Activated naive CD8-positive, alpha-beta T cell (primary cell): ENCODE results near the gene ZNF516.

Experiments
- H3K27ac Mint-ChIP-seq: one replicate; pipeline ENCODE4 v1.8.0; 2021; ENCODE audit warnings: mixed read lengths
- H3K27me3 Mint-ChIP-seq: one replicate; pipeline ENCODE4 v1.8.0; 2021; ENCODE audit warnings: mixed read lengths
- H3K36me3 Mint-ChIP-seq: one replicate; pipeline ENCODE4 v1.8.0; 2021; ENCODE audit warnings: mixed read lengths
- H3K4me1 Mint-ChIP-seq: one replicate; pipeline ENCODE4 v1.8.0; 2021; ENCODE audit warnings: low read depth, mixed read lengths
- H3K4me3 Mint-ChIP-seq: one replicate; pipeline ENCODE4 v1.8.0; 2021; ENCODE audit warnings: mild to moderate bottlenecking, mixed read lengths
- H3K9me3 Mint-ChIP-seq: one replicate; pipeline ENCODE4 v1.8.0; 2021; ENCODE audit warnings: low read depth, mixed read lengths

The ZNF516 gene

GRCh38 chr18:76338088-76338487, 157.0 kb downstream of the ZNF516 start:
- no peak overlapping the region for H3K27ac Mint-ChIP-seq
- no peaks in the 10 kb centered on the region for H3K9me3 Mint-ChIP-seq
- no peaks in the 10 kb centered on the region for H3K4me1 Mint-ChIP-seq
- H3K36me3 Mint-ChIP-seq, result peaks cover 3% of the 10 kb centered on the region
- H3K27me3 Mint-ChIP-seq, result no peaks in the 10 kb centered on the region
- no peak overlapping the region for H3K4me3 Mint-ChIP-seq

GRCh38 chr18:76335859-76336640, 159.0 kb downstream of the ZNF516 start:
- Mint-ChIP-seq H3K27ac (no peak overlapping the region), H3K9me3 (no peaks in the 10 kb centered on the region), H3K4me3 (no peak overlapping the region), H3K36me3 (peaks cover 7% of the 10 kb centered on the region), H3K27me3 (no peaks in the 10 kb centered on the region), H3K4me1 (no peaks in the 10 kb centered on the region)

GRCh38 chr18:76328140-76328539, 166.9 kb downstream of the ZNF516 start:
- H3K36me3 Mint-ChIP-seq, result peaks cover 20% of the 10 kb centered on the region
- H3K27ac Mint-ChIP-seq, result no peak overlapping the region
- H3K9me3 Mint-ChIP-seq, result peaks cover 17% of the 10 kb centered on the region
- H3K4me3 Mint-ChIP-seq, result no peak overlapping the region
- H3K4me1 Mint-ChIP-seq, result no peaks in the 10 kb centered on the region
- H3K27me3 Mint-ChIP-seq, result peaks cover 2% of the 10 kb centered on the region

- peaks cover 2% of the 10 kb centered on the region for H3K36me3 Mint-ChIP-seq
- no peaks in the 10 kb centered on the region for H3K4me1 Mint-ChIP-seq
- no peak overlapping the region for H3K4me3 Mint-ChIP-seq
- peaks cover 4% of the 10 kb centered on the region for H3K27me3 Mint-ChIP-seq
- H3K27ac Mint-ChIP-seq, result no peak overlapping the region
- no peaks in the 10 kb centered on the region for H3K9me3 Mint-ChIP-seq
These were observed 171.2 kb downstream of the ZNF516 start for GRCh38 chr18:76323891-76324290.

GRCh38 chr18:76322686-76323085, 172.4 kb downstream of the ZNF516 start:
- H3K4me1 Mint-ChIP-seq, result no peaks in the 10 kb centered on the region
- H3K27ac Mint-ChIP-seq, result no peak overlapping the region
- H3K9me3 Mint-ChIP-seq, result no peaks in the 10 kb centered on the region
- no peak overlapping the region for H3K4me3 Mint-ChIP-seq
- H3K27me3 Mint-ChIP-seq, result peaks cover 4% of the 10 kb centered on the region
- H3K36me3 Mint-ChIP-seq, result peaks cover 2% of the 10 kb centered on the region

- peaks cover 4% of the 10 kb centered on the region for H3K27me3 Mint-ChIP-seq
- H3K36me3 Mint-ChIP-seq, result no peaks in the 10 kb centered on the region
- no peaks in the 10 kb centered on the region for H3K9me3 Mint-ChIP-seq
- no peak overlapping the region for H3K27ac Mint-ChIP-seq
- H3K4me1 Mint-ChIP-seq, result no peaks in the 10 kb centered on the region
- H3K4me3 Mint-ChIP-seq, result no peak overlapping the region
These were observed 175.7 kb downstream of the ZNF516 start for GRCh38 chr18:76319366-76319765.

GRCh38 chr18:76318607-76319006, 176.4 kb downstream of the ZNF516 start:
- no peak overlapping the region for H3K27ac Mint-ChIP-seq
- H3K36me3 Mint-ChIP-seq, result no peaks in the 10 kb centered on the region
- no peak overlapping the region for H3K4me3 Mint-ChIP-seq
- H3K9me3 Mint-ChIP-seq, result no peaks in the 10 kb centered on the region
- H3K27me3 Mint-ChIP-seq, result peaks cover 4% of the 10 kb centered on the region
- no peaks in the 10 kb centered on the region for H3K4me1 Mint-ChIP-seq

GRCh38 chr18:76317136-76317535, 177.9 kb downstream of the ZNF516 start:
- Mint-ChIP-seq H3K36me3 (no peaks in the 10 kb centered on the region), H3K4me3 (no peak overlapping the region), H3K9me3 (no peaks in the 10 kb centered on the region), H3K4me1 (no peaks in the 10 kb centered on the region), H3K27ac (no peak overlapping the region), H3K27me3 (no peaks in the 10 kb centered on the region)

- Mint-ChIP-seq H3K27me3 (no peaks in the 10 kb centered on the region), H3K4me1 (no peaks in the 10 kb centered on the region), H3K36me3 (no peaks in the 10 kb centered on the region), H3K27ac (no peak overlapping the region), H3K4me3 (no peak overlapping the region), H3K9me3 (no peaks in the 10 kb centered on the region)
These were observed 179.3 kb downstream of the ZNF516 start for GRCh38 chr18:76315722-76316230.

- Mint-ChIP-seq H3K27ac (no peak overlapping the region), H3K9me3 (no peaks in the 10 kb centered on the region), H3K4me3 (no peak overlapping the region), H3K4me1 (no peaks in the 10 kb centered on the region), H3K36me3 (no peaks in the 10 kb centered on the region), H3K27me3 (peaks cover 2% of the 10 kb centered on the region)
These were observed 180.5 kb downstream of the ZNF516 start for GRCh38 chr18:76314496-76314895.

- Mint-ChIP-seq H3K27me3 (peaks cover 2% of the 10 kb centered on the region), H3K4me1 (no peaks in the 10 kb centered on the region), H3K9me3 (no peaks in the 10 kb centered on the region), H3K36me3 (no peaks in the 10 kb centered on the region), H3K27ac (no peak overlapping the region), H3K4me3 (no peak overlapping the region)
These were observed 181.0 kb downstream of the ZNF516 start for GRCh38 chr18:76314015-76314414.
